Gastrocnemius medialis (tissue), 4 donors: ENCODE results near the gene NRXN2.

Source experiments
- CTCF ChIP-seq, 5 experiments: fragments of 450-650 bp in 3 of 5; fragments of 200-600 bp in 2 of 5; sonication (generic) in 2 of 5; IDR thresholded peaks in 4 of 5; conservative IDR thresholded peaks in 1 of 5; 1 replicate in 4 of 5; 2 replicates in 1 of 5; pipeline ENCODE4 v1.5.1; 2016 to 2019; ENCODE audit warnings: antibody characterized with exemption in 5 of 5, mild to moderate bottlenecking in 3 of 5, moderate library complexity in 3 of 5
- POLR2A ChIP-seq, 2 donors: fragments of 450-650 bp; IDR thresholded peaks; one replicate each; pipeline ENCODE4 v1.6.1; 2017; ENCODE audit warnings: antibody characterized with exemption in 2 of 2, mild to moderate bottlenecking in 2 of 2, moderate library complexity in 2 of 2

DNA sequence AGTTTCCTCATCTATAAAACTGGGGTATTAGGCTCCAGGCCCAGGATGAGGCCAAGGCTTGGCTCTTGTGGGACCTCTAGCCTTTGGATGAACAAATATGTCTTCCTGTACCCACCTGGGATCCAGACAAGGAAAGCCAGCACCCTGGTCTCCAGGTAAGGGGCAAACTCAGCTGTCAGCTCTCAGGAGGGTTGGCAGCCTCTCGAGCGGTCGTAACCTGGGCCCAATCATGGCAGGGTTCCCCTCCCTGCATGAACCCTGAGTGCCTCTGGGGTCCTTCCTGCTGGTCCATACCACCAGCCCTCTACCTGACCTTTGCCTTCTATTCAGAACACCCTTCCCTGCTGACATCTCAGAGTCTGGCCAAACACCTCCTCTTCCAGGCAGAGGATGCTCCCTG is 112.4 kb downstream of the NRXN2 start:
- no peak for TF ChIP-seq CTCF (IDR thresholded peaks at IDR 0.05 in 4 of 5, conservative IDR thresholded peaks at IDR 0.05 in 1 of 5)
- no peak for TF ChIP-seq POLR2A (IDR thresholded peaks at IDR 0.05)
